Kidney glomerular epithelial cell (primary cell): ENCODE results near the gene SNTB2.
"Not testable (repeated sequence)": the region's sequence is repeated elsewhere in the genome, so short reads cannot be mapped to it uniquely, and the experiment has no call there.

ENCODE experiments used
- DNase-seq: peaks from one replicate; lab custom pipeline; 2025; lab: John Stamatoyannopoulos, UW

The SNTB2 gene

GRCh38 chr16:69186642-69187445 lies at the start of gene SNTB2:
Gene SNTB2 (plus strand): TSS chr16:69187164. CDS start chr16:69187167, 3 bp downstream.
- DNase-seq, result peak; percentile 56

GRCh38 chr16:69138608-69139007 lies 48.4 kb upstream of the SNTB2 start:
- no peak for DNase-seq

GRCh38 chr16:69139464-69139863 lies 47.5 kb upstream of the SNTB2 start:
- DNase-seq, result not testable (repeated sequence)

- no peak for DNase-seq
These were observed 46.0 kb upstream of the SNTB2 start for GRCh38 chr16:69141014-69141413.

- DNase-seq, result no peak
These were observed 45.0 kb upstream of the SNTB2 start for GRCh38 chr16:69141936-69142335.

- DNase-seq, result no peak
These were observed 43.8 kb upstream of the SNTB2 start for GRCh38 chr16:69143116-69143515.

- DNase-seq, result no peak
These were observed 41.3 kb upstream of the SNTB2 start for GRCh38 chr16:69145658-69146057.

GRCh38 chr16:69149621-69150020 lies 37.3 kb upstream of the SNTB2 start:
- DNase-seq, result not testable (repeated sequence)

GRCh38 chr16:69150146-69150865 lies 36.7 kb upstream of the SNTB2 start:
- peak; percentile 71 for DNase-seq

GRCh38 chr16:69157196-69157595 lies 29.8 kb upstream of the SNTB2 start:
- no peak for DNase-seq

- DNase-seq, result no peak
These were observed 26.8 kb upstream of the SNTB2 start for GRCh38 chr16:69160192-69160591.

- no peak for DNase-seq
These were observed 21.4 kb upstream of the SNTB2 start for GRCh38 chr16:69165584-69165983.

- DNase-seq, result no peak
These were observed 20.6 kb upstream of the SNTB2 start for GRCh38 chr16:69166221-69166833.

GRCh38 chr16:69166946-69167930 lies 19.7 kb upstream of the SNTB2 start:
- DNase-seq, result no peak

GRCh38 chr16:69169051-69169450 lies 17.9 kb upstream of the SNTB2 start:
- no peak for DNase-seq

- no peak for DNase-seq
These were observed 17.2 kb upstream of the SNTB2 start for GRCh38 chr16:69169607-69170352.

GRCh38 chr16:69171325-69172084 lies 15.5 kb upstream of the SNTB2 start:
- DNase-seq, result peak; percentile 81

GRCh38 chr16:69176033-69176800 lies 10.7 kb upstream of the SNTB2 start:
- DNase-seq, result no peak

- peak; percentile 29 for DNase-seq
These were observed 7.5 kb upstream of the SNTB2 start for GRCh38 chr16:69179328-69180010.
